Bronchus fibroblast of lung (primary cell): ENCODE data around the gene DEGS2. TPM values are rescaled to one million over a fixed set of nuclear protein-coding genes. Genes with fewer than 3 reads are reported as not detected.

ENCODE experiments used
- total RNA-seq: library from RNA; depleted of rRNA; stranded (reverse); fragments of >200 nt; gene quantifications from 2 replicates; pipeline ENCODE4 v1.2.3, GENCODE V29; 2015

The DEGS2 gene
- under 0.01 TPM in 1 of 2 replicates, not detected in the other for total RNA-seq

GRCh38 chr14:100159094-100159864, at the start of gene DEGS2:
TSS of gene DEGS2 (minus strand) at chr14:100159645. CDS start at chr14:100159587, 58 bp downstream.

Other genes starting within 250 kb of the DEGS2 start
- 15.0 and 22.9 TPM in 2 replicates for gene EVL, start 94.2 kb downstream of the DEGS2 start, total RNA-seq
- 21.9 and 25.7 TPM in 2 replicates for gene YY1, start 79.5 kb upstream of the DEGS2 start, total RNA-seq
- 19.9 and 22.2 TPM in 2 replicates for gene SLC25A29, start 146.8 kb upstream of the DEGS2 start, total RNA-seq
- gene SLC25A47, start 163.7 kb upstream of the DEGS2 start, total RNA-seq, result not detected in 2 replicates
- gene WDR25, start 216.8 kb upstream of the DEGS2 start, total RNA-seq, result 15.8 and 17.5 TPM in 2 replicates